T follicular helper cell (primary cell): ENCODE results near the gene PDLIM5.

ENCODE experiments used
- DNase-seq: peaks from one replicate; pipeline ENCODE4 v3.0.0-alpha.2; 2020; ENCODE audit warnings: low read depth

PDLIM5 gene

DNA sequence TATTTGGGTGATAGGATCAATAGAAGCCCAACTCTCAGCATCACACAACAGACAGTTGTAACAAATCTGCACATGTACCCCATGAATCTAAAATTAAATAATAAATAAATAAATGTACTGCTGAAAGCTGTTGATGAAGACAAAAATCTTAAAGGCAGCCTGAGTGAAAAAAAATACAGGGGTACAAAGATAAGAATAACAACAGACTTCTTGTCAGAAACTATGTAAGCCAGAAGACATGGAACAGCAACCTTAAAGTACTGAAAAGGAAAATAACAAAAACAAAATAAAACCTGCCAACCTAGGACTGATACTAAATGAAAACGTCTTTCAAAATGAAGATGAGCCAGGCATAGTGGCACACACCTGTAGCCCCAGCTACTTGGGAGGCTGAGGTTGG lies 25.0 kb upstream of the PDLIM5 start:
- DNase-seq = no peak

DNA sequence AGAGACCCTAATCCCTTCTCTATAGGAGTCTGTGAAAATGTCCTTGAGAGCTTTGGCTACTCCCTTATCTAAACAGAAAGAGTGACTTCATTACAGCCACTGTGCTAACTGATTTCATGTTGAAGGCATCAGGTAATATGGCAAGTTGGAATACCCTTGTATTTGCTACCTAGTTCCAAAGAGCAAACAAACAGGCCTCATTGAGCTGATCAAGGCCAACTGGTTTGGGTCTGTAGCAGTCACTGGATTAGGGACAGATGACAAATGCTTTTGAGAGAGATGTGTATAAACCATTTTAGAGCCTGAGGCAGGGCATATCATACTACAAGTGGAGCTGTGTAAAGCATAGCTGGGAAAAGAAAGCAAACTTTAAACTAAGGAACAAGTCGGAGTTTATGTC lies 22.9 kb upstream of the PDLIM5 start:
- DNase-seq = no peak

DNA sequence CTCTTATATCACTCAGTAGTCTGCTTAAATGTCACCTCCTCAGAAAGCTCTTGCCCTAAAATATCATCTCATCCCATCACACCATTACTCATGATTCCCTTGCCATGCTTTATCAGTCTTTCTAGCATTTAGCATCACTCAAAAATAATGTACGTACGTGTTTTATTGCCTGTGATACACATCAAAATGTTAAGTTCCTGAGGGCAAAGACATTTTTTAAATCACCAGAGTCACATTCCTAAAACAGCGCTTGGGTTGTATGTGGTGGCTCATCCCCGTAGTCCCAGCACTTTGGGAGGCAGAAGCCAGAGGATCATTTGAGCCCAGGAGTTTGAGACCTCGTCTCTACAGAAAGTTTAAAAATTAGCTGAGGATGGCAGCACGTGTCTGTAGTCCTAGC lies 21.3 kb upstream of the PDLIM5 start:
- DNase-seq = no peak

DNA sequence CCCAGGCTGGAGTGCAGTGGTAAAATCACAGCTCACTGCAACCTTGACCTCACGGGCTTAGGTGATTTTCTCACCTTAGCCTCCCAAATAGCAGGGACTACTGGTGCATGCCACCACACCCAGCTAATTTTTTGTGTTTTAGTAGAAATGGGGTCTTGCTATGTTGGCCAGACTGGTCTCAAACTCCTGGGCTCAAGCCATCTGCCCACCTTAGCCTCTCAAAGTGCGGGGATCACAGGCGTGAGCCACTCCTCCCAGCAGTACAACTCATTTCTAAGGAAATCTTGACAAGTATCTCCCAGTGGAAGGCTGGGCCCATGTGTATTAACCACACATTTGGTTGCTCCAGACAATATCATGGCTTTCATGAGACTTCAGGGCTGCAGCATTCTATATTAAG lies 20.4 kb upstream of the PDLIM5 start:
- no peak for DNase-seq

DNA sequence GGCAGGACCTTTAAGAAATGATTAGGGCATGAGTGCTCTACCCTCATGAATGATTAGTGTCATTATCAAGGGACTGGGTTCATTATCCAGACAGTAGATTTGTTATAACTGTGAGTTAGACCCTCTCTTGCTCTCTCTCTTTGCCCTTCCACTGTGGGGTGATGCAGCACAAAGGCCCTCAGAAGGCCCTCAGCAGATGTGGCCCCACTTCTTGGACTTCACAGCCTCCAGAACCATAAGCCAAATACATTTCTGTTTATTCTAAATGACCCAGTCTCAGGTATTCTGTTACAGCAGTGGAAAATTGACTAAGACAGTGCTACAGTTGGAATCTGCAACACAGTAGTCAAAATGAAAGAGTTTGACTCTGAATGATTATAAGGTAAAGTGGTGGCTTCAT lies 17.2 kb upstream of the PDLIM5 start:
- DNase-seq = no peak

DNA sequence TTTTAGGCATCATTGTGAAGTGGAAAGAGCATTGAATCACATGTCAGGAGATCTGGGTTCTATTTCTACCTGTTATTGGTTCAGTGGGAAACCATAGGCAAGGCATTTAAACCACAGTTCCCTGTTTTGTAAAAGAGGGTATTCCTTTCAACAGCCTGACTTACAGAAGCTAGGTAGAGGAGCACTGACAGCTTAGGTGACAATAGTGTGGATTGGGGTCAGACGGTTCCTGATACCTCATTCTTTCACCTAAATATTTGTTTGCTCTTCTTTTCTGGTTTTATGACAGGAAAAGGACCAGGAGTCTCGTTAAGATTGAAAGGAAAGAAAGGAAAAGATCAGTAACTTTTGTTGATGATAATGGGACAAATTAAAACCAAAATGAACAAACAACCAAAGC lies 15.9 kb upstream of the PDLIM5 start:
- no peak for DNase-seq

DNA sequence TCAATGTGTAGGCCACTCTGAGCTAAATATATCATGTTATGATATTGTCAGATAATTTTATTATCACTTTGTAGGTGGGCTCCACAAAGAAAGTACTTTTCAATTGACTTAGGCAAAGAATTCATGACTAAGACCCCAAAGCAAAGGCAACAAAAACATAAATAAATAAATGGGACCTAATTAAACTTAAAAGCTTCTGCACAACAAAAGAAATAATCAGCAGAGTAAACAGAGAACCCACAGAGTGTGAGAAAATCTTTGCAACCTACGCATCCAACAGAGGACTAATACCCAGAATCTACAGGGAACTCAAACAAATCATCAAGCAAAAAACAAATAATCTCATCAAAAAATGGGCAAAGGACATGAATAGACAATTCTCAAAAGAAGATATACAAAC lies 15.2 kb upstream of the PDLIM5 start:
- no peak for DNase-seq

DNA sequence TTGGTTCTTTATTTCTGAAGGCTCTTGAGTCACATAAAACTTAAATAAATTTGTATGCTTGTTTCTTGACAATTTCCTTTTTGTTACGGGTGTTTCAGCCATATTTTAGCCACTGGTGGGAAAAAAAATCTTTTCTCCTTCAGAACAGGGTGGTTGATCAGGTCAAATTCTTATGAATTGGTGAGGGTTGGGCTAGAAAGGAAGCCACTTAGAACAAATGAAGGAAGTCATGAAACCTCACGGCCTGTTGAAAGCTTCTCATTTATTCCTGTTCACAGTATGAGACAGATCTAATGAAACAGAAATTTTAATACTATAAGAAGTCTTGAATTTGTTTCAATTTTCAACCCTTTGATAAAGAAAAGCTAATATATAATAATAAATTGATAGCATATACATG lies 12.1 kb upstream of the PDLIM5 start:
- no peak for DNase-seq

DNA sequence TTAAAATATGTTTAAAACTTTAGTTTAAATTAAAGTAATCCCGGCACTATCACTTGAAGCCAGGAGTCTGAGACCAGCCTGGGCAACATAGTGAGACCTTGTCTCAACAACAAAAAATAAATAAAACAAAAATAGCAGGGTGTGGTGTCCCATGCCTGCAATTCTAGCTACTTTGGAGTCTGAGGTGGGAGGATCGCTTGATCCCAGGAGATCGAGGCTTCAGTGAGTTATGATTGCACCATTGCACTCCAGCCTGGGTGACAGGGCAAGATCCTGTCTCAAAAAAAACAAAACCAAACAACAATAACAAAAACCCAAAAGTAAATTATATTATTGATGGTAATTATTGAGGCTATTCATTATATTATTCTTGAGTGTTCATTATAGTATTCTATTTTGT lies 9.9 kb upstream of the PDLIM5 start:
- no peak for DNase-seq

DNA sequence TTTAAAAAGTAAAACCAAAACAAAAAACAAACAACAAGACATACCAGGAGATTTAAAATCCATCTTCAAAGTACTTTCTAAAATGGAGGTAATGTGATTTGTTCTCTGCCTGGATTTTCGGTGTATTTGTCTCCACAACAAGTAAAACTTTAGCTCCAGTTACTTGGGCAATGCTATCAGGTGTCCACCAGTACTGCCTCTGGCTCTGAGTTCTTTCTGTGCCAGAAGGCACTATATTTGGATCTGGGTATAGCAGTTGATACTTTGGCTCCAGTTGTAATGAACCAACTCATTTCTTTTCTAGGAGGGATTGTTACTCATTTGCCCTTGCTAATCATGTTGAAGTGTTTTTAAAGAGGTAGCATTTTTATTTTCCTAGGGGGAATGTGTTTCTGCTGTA lies 9.5 kb upstream of the PDLIM5 start:
- no peak for DNase-seq

DNA sequence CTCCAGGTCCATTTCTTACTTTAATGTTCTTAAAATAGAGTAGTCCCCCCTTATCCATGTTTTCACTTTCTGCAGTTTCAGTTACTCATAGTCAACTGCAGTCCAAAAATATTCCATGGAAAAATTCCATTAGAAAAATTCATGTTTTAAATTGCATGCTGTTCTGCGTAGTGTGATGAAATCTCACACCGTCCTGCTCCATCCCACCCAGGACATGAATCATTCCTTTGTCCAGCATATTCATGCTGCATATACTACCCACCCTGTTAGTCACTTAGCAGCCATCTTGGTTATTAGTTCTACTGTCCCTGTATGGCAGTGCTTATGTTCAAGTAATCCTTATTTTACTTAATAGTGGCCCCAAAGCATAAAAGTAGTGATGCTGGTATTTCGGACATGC lies 5.4 kb upstream of the PDLIM5 start:
- no peak for DNase-seq

DNA sequence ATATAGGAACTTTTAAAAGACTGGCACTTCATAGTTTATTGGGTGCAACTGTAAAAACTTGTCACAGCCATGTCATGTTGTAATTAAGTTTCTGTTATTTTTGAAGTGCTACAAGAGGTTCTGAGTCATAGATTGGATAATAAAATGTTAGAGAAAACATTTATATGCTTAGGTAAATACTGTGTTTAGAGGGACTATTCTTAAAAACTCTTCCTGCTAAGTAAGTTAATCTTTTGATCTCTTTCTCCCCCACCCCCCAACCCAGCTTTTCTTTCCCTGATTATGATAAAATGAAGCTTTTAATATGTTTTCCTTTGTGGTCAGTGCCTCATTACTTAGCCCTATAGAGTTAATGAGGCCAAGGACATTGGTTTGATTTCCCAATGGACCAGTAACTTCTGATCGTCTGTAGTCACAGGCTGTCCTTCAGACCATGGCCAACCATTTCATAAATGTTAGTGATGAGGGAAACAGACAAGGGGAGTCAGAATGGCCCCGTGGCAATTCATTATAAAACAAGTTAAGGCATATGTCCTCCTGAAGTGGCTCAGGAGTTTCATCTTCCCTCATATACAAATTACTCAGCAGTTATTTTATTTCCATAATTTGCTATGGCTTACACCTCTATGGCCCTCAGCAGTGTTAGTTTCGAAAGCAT lies 3.9 kb upstream of the PDLIM5 start:
- DNase-seq = no peak

DNA sequence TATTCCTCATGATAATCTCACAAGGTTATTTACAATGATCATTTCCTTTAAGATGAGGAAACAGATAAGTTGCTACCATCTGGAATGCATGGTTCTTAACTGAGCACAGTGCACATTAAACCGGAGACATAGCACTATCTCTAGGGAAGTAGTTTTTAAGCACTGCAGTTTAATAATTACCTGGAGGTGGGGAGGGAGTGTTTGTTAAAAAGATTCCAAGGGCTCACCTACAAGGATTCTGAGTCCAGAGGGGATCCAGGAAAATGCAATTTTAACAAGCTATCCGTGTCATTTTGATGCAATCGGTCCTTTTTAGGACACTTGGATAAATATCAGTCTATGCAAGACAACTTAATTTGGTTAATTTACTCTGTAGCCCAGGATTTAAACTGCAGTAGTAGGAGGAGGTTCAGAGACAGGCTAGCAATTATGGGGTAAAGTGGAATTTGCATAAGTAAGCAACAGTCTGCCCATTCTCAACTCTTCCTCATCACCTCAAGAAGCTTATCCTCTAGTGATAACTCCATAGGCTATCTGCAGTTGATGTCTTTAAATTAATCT lies 2.8 kb upstream of the PDLIM5 start:
- no peak for DNase-seq

DNA sequence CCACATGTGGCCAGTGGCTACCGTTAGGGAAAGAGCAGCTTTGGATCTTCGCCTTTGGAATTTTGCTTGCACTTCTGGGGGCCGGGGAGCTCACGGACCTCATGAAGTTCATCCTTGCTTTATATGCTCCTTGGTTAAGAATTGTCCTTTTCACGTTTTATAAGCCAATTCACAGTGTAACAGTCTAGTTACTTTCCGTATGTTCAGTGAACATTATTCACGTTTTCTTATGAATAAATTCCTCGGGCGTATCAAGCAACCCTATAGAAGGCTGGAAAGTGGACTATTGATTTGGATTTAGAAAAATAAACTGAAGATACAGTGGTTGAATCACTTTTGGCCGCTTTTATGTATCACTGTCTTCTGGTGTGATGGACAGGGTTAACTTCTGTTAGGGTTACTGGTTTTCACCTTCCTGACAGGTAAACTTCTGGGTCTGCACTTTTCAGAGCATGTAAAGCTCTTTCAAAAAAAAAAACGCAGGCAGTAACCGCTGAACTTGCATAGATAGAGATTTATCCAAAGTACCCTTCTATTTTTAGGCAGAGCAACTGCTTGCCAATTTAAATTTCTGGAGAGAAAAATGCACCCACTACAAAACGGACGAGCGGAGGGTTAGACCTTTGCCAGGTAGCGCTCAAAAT lies 569 bp upstream of the PDLIM5 start:
- no peak for DNase-seq

DNA sequence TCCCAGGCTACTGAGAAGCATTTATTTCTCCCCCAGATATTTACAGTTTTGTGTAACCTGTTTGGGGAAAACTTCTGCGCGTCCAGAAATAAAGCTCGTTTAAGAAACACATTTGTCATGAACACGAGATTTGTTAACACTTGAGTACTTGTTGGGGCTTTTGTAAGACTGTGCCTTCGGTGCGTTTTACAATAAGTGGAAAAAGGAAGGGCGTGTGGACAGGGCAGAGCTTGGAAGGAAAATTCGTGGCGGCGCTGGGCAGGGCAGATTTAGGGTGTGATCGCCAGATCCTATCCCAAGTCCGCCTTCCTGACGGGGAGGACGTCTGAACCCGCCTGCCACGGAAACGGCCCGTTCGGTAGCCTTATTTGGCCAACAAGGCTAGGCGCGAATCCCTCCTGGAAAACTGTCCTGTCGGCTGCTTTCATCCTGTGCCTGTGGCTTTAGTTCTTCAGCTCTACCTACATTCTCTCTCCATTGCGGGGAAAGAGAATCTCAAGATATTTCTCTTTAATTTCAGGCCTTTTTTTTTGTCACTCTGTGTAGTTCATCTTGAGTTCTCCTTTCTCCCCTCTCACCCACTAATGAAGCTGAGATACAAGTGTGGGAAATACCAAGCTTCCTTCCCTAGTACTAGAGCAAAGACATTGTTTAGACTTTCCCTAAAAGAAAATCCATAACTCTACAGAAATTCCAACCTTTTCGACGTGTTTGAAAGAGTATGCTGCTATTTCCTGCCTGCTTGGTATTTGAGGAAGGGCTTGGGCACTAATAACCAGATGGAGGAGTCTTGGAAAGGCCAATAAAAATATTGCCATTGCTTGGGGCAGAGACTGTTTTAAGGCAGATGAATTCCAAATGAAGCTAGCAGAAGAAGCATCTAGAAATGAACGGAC lies 982 bp downstream of the PDLIM5 start:
- peak; percentile 0 for DNase-seq

DNA sequence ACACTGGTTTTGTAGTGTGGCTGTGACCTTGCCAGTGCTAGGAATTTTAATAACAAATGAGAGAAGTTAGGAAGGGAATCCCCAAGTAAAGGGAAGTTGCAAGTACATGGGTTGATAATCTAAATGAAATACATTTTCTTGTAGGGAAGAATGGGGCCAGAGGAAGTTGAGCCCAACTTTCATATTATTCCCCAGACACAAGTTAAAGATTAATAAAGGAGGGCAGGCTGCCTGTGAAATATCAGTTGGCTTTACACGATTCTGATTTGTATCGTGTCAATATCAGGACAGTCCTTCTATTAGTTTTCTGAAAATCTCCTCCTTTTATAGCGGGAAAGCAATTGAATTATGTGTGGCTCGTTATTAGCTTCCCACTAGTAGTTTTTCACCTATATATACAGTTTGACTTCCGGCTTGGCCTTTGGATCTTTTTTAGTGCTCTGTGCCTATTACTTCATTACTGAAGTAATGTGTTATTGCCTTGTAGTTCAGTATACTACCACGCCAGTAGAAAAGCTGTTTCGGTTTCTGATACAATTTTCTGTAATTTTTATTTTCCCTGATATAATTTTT lies 1.7 kb downstream of the PDLIM5 start:
- no peak for DNase-seq

DNA sequence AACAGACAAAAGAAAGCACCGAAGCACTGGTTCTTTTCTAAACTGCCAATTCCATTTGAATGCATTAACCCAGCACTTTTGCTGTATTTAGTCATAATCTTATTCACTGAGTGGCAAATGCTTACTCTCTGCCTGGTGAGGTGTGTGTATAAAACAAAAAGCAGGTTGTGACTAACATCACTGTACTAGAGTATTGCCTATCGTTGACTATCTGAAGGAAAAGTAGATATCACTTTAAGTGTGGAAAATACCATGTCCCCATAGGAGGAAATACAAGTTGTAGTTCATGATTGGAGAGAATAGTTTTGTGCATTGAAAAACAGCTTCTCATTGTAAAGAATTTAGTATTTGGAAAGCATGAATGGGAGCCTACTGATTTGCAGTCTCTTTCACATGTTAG lies 2.7 kb downstream of the PDLIM5 start:
- DNase-seq = no peak

DNA sequence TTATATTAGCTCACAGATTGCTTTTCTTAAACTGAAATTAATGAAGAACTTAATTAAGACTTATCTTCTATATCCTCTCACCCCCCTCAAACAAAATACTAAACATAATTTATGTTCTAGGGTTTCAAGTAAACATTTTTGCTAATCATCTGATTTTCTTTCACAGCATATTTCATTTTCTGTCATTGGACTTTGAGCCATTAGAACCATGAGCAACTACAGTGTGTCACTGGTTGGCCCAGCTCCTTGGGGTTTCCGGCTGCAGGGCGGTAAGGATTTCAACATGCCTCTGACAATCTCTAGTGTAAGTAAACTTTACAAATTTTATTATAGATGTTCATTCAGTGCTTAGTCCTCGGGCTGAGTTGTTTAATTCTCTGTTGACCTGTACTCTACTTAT lies 3.3 kb downstream of the PDLIM5 start:
- no peak for DNase-seq

DNA sequence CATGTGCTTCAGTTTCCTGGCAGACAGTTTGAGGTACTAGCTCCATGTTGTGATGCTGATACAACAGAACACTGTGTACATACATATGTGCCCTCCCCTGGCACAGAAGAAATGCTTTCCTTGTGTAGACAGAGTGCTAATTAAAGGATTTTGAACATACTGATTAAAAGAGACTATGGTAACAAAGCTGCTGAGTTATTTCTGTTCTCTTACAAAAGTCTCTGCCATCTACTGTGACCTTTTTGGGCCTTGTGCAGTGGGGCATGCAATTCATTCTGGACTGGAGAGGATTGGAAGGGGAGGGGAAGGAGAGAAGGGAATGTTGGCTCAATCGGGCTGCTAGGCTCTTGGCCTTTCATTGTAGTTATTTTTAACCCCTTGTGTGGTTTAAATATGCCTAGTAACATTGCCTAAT lies 6.0 kb downstream of the PDLIM5 start:
- DNase-seq = no peak

DNA sequence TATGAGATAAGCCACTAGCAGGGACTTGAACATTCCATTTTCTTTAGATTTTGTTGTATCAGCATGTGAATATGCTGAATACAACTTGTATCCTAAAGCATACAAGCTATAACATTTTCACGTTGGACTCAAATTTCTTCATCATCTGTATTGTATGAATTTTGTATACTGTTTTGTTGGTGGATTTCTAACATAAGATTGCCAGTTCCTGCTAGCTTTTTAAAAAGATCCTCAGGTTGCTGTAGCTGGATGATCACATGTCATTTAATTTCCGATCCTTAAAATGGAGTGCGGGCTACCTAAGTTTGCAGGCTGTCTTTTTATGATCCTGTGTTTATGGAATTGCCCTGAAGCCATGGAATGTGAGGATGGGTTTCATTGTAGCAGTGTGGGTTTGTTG lies 6.9 kb downstream of the PDLIM5 start:
- DNase-seq = no peak

DNA sequence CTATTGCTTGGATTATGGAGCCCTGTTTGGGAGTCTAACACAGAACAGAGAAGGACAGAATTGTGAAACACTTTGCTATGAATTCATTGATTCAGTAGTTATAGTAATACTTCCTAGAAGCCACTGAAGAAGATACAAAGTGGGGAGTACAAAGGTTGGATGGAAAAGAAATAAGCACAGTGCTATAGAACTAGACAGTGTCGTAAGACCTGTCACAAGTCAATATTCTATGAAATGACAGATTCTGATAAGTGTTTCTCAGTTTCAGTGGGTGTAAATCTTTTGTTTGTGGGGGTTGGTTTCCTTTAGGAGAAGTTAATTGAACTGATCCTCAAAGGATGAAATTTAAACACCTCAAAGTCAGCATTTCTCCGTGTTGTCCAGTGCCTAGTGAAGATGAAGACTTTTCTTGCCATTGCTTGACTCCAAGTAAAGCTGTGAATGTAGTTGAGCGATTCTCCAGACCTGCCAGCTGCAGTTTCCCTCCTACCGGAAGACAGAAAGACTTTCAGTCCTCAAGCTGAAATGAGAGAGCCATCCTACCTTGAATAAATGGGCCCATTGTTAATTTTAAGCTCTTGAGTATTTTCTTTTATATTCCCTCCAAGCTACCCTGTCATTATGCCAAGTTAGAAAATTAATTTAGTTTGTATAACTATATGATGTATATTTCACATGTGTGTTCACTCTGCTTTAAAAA lies 7.9 kb downstream of the PDLIM5 start:
- no peak for DNase-seq

DNA sequence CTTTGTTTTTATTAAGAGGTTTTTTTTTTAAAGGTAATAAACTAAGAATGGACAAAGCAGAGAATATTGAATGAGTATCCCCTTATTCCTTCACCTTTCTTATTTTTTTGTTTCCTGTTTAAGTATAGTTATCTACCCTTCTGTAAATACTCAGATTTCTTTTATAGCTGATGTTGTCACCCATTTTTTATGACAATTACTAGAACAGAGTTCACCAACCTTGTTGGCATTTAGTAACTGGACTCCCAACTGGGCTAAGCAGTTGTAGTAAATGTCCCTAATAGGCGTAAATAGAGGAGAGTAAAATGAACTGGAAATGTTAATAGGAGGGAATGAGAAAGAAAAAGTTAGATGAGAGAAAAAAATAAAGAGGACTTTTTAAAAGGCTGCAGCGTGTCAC lies 9.8 kb downstream of the PDLIM5 start:
- DNase-seq = no peak
